Measurements from ENCODE around the gene TENT4A. TPM values are rescaled to one million over a fixed set of nuclear protein-coding genes. Genes with fewer than 3 reads are reported as not detected.

TENT4A gene
- total and polyA plus RNA-seq, 2 of the 4 experiments (the other 2 are of a cell fraction), result 5.9 to 17.2 TPM

GRCh38 chr5:6770826-6771607 lies 57.8 kb downstream of the TENT4A start:
- Histone ChIP-seq H3K27ac (ENCODE audit: insufficient read depth, low read length) (no peak overlapping the region), H2BK120ac (ENCODE audit: low read depth, low read length) (no peak overlapping the region), H2AK9ac (replicated peaks; ENCODE audit: low read depth, low read length, poor library complexity) (no peak overlapping the region), H3K18ac (ENCODE audit: low read depth, low read length) (no peak overlapping the region), H3K27me3 (ENCODE audit: control insufficient read depth, insufficient read depth, low read length) (peaks cover 5% of the 10 kb centered on the region; the same call in 1 of the 2 replicates), H3K4me3 (ENCODE audit: insufficient read depth, low read depth, low read length) (no peak overlapping the region), H2AFZ (replicated peaks; ENCODE audit: low read length, poor library complexity) (no peak overlapping the region), H4K5ac (ENCODE audit: low read depth, low read length) (no peak overlapping the region), H2BK20ac (ENCODE audit: low read depth, low read length) (no peak overlapping the region), H3K23ac (ENCODE audit: low read depth, low read length) (no peak overlapping the region), H3K4me2 (ENCODE audit: low read depth, low read length) (no peak overlapping the region), H4K8ac (ENCODE audit: low read depth in 2 of 2, low read length in 2 of 2) (no peak overlapping the region), H3K36me3 (ENCODE audit: control insufficient read depth, insufficient read depth, low read length) (no peaks in the 10 kb centered on the region), H4K20me1 (ENCODE audit: insufficient read depth, low read length) (no peaks in the 10 kb centered on the region), H3K9me3 (ENCODE audit: control insufficient read depth, insufficient read depth, low read length) (no peaks in the 10 kb centered on the region), H3K14ac (replicated peaks; ENCODE audit: low read depth, low read length) (no peak overlapping the region), H2AK5ac (ENCODE audit: low read depth, low read length) (no peak overlapping the region), H3K9me1 (ENCODE audit: insufficient read depth, low read length) (no peaks in the 10 kb centered on the region), H3K4ac (ENCODE audit: low read depth, low read length) (no peak overlapping the region), H3K9ac (ENCODE audit: low read depth, low read length) (no peak overlapping the region), H2BK5ac (ENCODE audit: low read depth, low read length, poor library complexity, severe bottlenecking) (no peak overlapping the region), H3K4me1 (ENCODE audit: control insufficient read depth, insufficient read depth, low read length) (no peaks in the 10 kb centered on the region), H3K79me1 (ENCODE audit: low read depth in 1 of 2, low read length in 2 of 2) (no peaks in the 10 kb centered on the region), H4K91ac (ENCODE audit: insufficient read depth, low read depth, low read length) (no peak overlapping the region), H3K56ac (ENCODE audit: extremely low read depth, insufficient read depth, low read length) (no peak overlapping the region), H2BK15ac (ENCODE audit: low read depth, low read length) (no peak overlapping the region)
- intact Hi-C loops (cut with micrococcal nuclease) (no loop called here), in situ Hi-C loops (cut with MboI; ENCODE audit: low sequenced_read_pairs) (no loop called here), dilution Hi-C loops (cut with HindIII; ENCODE audit: low sequenced_read_pairs, unreplicated experiment) (no loop called here)
- 100% methylated on average over 2 of the region's 11 CpGs; no CpG with 5 or more reads in 1 of the 2 experiments for WGBS, 2 experiments (ENCODE audit: extremely low coverage in 2 of 2, insufficient read length in 1 of 2)
- POLR2A ChIA-PET (ENCODE audit: unreplicated experiment), result no interaction called here
- no TSS peak for BruUV-seq (replicated peaks)
- TF ChIP-seq MXI1 (IDR thresholded peaks at IDR 0.05; ENCODE audit: borderline replicate concordance, low read depth, low read length) (no peak), RFX5 (IDR thresholded peaks at IDR 0.05; ENCODE audit: low read depth, low read length) (no peak), RAD21 (IDR thresholded peaks at IDR 0.05; ENCODE audit: low read length) (no peak), RCOR1 (IDR thresholded peaks at IDR 0.05; ENCODE audit: insufficient replicate concordance, low read length) (no peak)
- DNase-seq (no peak), ATAC-seq (ENCODE audit: low read depth) (no peak)
- CTCF ChIA-PET, result no interaction called here
